Renal pelvis (tissue), 4 donors: ENCODE results near the gene LGALSL. TPM values are rescaled to one million over a fixed set of nuclear protein-coding genes. Genes with fewer than 3 reads are reported as not detected.

Experiments
- DNase-seq: peaks from one replicate; pipeline ENCODE4 v3.0.0-alpha.2; 2013
- polyA plus RNA-seq, 3 donors: library from polyadenylated mRNA; unstranded; fragments of 120-200 nt; gene quantifications; one replicate each; pipeline ENCODE4 v1.2.1, GENCODE V29; 2013; ENCODE audit not compliant: insufficient read length in 3 of 3

Gene LGALSL
- polyA plus RNA-seq, 3 donors = 32.5 to 35.7 (median 34.6) TPM

GRCh38 chr2:64466478-64467085, 12.6 kb downstream of the LGALSL start:
- no peak for DNase-seq

GRCh38 chr2:64467096-64467843, 13.3 kb downstream of the LGALSL start:
- DNase-seq = no peak

DNA sequence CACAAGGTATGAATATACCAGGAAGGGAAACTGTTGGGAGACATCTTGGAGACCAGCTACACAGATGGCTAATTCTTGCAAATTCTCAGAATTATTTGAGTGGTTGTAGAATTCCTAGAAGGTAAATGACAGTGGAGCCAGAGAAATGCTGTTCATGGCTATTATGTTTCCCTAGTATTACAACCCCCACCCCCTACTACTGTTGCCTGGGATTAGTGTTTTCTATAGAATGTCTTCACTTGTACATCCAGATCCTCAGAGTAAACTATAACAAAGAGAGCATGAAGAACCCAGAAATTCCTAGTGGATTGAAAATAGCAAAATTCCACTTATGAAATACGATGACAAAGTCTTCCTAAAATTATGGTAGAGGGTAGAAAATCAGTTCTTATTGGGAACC, 15.3 kb downstream of the LGALSL start:
- DNase-seq = no peak

DNA sequence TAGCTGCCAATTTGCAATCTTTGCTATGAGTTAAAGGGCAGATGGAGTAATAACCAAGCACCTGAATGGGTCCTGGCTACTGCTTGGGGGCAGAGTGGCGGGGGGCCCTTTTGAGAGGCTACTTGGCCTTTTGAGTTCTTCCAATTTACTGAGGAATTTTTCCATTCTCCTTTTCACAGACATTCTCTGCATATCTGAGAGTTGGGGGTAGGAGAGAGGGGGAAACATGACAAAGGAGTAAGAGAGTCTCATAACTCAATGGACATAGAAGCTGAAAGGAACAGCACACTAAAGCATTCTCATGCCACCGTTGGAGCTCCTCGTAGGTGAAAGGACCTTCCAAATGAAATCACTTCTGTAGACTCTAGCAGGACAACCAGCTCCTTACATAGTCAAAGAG, 16.1 kb downstream of the LGALSL start:
- DNase-seq = no peak

GRCh38 chr2:64470766-64471295, 16.9 kb downstream of the LGALSL start:
- no peak for DNase-seq

- DNase-seq = no peak
Observed at GRCh38 chr2:64471600-64471999, 17.6 kb downstream of the LGALSL start.

- no peak for DNase-seq
Observed at GRCh38 chr2:64472881-64473280, 18.9 kb downstream of the LGALSL start.

DNA sequence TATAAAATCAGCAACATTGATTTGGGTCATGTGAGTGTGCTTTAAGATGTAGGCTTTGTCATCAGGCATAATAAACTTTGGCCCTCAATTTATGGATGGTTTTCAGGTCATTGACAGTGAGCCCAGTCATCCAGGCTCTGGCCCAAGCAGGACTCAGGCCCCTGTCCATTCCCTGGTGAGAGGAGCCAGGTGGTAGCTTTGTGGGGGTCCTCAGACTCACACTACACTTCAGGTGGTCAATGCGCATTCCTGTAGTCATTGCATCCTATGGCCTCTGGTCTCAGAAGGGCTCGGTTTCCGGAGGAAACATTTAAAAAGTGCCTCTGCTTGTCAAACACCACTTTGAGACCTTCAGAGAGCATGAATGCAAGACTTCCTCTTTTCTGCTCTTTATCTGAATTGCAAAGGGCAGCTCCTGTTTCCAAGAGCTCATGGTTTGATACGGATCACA, 20.2 kb downstream of the LGALSL start:
- no peak for DNase-seq

DNA sequence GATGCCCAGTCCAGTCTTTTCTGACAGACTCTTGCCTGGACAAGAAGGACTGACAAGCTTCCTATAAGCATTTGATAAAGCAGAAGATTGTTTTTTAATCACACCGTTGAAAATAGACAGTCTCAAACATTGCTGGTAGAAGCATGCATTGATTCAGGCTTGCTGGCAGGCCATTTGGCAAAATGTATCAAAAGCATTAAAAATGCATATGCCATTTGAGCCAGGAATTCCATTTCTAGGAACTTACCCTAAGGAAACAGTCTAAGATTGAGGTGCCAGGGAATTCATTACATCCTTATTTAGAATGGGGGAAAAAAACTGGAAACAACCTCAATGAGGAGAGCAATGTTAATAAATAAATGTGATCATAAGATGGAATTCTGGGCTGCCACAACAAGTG, 20.7 kb downstream of the LGALSL start:
- DNase-seq = no peak

DNA sequence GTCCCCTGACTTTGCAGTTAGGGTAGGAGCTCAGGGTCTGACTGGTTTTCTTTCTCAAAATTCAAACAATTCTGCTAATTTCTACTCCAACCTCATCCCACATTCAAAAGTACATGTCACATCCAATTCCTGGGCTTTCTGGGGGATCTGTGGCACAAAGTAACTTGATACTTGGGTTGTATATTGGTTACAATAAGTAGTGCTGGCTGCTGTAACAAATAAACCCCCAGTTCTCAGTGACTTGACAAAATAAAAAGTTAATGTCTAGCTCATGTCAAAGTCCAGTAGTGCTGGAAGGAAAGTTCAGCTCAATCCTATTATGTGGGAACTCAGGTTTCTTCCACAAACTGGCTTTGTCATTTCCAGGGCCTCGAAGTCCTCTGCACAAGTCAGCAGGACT, 23.1 kb downstream of the LGALSL start:
- no peak for DNase-seq

- DNase-seq = no peak
Observed at GRCh38 chr2:64477979-64478378, 24.0 kb downstream of the LGALSL start.

DNA sequence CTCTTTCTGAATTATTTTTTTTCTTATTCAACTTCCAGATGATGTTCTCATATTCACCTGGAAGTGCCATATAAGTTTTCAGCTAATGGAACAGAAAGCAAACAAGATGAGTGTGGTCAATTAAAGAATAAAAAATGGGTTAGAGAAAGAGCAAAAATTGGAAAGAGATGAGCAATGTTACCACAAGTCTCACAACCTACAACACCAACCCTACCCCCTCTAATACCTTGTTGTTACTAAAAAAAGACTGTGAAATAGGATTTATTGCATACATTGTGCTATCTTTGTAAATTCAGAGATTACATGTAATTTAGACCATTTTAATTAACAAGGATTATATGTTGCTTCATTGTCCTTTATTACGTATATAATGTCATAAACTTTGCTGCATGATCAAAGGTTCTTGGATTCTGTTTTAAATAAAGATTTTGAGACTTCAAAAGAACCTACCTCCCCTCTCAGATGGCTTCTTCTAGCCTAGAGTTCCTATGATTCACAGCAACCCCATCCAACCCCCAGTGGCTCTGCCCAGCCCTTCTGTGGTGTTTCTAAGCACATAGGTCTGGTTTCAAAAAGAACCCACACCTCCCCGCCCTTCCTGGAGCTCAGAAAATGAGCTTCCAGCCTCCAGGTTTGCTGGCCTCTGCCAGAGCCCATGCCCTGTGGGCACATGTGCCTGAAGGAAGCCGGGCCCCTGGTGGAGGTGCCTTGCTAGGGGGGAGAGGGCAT, 24.7 kb downstream of the LGALSL start:
- DNase-seq = no peak

GRCh38 chr2:64479259-64480117, 25.5 kb downstream of the LGALSL start:
- DNase-seq = no peak

DNA sequence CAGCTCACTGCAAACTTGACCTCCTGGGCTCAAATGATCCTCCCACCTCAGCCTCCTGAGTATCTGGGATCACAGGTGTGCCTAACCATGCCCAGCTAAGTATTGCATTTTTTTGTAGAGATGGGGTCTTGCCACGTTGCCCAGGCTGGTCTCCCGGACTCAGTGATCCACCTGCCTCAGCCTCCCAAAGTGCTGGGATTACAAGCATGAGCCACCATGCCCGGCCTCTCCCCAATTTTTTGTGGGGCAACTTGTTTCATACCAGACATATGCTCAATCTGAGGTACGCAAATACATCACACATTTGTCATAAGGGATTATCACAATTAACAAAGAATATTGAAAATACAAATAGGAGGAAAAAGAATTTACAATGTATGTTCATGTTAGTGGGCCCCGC, 27.7 kb downstream of the LGALSL start:
- DNase-seq = no peak

DNA sequence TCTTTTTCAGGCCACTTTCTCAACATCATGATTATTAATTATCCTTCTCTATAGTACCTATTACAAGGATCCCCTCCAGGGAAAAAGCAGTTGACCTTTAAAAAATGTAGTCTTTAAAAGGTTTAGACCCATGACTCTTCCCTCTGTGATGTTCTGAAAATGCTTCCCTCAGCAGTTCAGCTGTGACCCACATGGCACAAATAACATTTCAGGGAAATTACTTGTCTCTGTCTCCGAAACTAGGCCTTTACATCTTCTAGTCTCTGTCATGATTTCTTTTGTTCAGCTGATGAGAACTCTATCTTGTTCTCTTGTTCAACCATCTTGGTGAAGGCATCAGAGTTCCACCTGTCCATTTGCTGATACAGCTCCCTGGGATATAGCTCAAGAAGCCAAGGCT, 28.3 kb downstream of the LGALSL start:
- no peak for DNase-seq

- no peak for DNase-seq
Observed at GRCh38 chr2:64482765-64483504, 29.0 kb downstream of the LGALSL start.

- no peak for DNase-seq
Observed at GRCh38 chr2:64485331-64485730, 31.4 kb downstream of the LGALSL start.

- DNase-seq = no peak
Observed at GRCh38 chr2:64485961-64486360, 32.0 kb downstream of the LGALSL start.

DNA sequence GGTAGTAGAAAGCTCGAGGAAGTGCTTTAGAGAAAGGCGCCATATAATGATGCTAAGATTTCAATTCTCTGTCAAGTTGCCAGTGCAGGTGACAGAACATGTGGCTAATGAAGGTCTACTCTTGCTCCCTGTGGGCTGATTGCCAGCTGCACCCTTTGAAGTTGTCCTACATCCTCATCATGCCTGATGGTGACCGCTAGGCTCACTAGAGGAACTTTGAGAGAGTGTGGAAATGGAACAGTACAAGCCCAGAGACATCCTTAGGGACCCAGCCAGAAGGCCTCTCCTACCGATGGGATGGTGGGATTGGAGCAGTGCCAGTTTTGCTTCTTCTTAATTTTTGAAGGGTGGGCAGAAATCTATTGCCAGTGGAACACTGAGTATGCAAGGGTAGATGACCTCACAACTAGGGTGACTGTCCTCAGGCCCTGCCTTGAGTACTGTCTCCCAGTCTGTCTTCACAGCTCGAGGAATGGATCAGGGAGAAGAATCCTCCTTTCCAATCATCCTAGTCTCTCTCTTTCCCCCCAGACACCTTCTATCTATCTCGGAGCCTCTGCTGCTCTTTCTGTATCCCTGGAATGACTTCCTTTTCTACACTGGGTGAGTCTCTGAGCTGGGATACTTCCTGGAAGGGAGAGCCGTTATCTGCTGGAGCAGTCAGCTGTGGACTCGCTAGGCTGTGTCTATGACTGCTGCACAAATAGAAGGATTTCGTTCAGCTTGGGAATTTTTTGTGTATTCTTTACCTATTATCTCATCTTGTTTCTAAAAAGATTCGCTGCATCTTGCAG, 33.5 kb downstream of the LGALSL start:
- no peak for DNase-seq
